Prostate gland (tissue), 2 donors: ENCODE measurements around the gene ADAP2. TPM values are rescaled to one million over a fixed set of nuclear protein-coding genes. Genes with fewer than 3 reads are reported as not detected.

Experiments used
- DNase-seq: peaks from one replicate; pipeline ENCODE4 v3.0.0-alpha.2; 2019; ENCODE audit warnings: low spot score
- H3K27ac ChIP-seq, 2 donors: fragments of 200-600 bp; sonication (generic); 2 replicates each; pipeline ENCODE4 v1.5.1; 2017 to 2019
- H3K27me3 ChIP-seq: fragments of 200-600 bp; sonication (generic); replicated peaks from 2 replicates; pipeline ENCODE4 v1.5.1; 2019; ENCODE audit not compliant: insufficient read depth
- H3K36me3 ChIP-seq, 2 donors: fragments of 200-600 bp; sonication (generic); 1 replicate in 1 of 2; 2 replicates in 1 of 2; pipeline versions ENCODE4 v1.5.1 to v1.8.1; 2017 to 2019
- H3K4me1 ChIP-seq: fragments of 200-600 bp; sonication (generic); replicated peaks from 2 replicates; pipeline ENCODE4 v1.5.1; 2019
- H3K4me3 ChIP-seq, 2 donors: fragments of 200-600 bp; sonication (generic); 2 replicates each; pipeline ENCODE4 v1.5.1; 2017 to 2019
- H3K9me3 ChIP-seq: fragments of 200-600 bp; sonication (generic); 2 replicates; pipeline ENCODE4 v1.5.1; 2017
- CTCF ChIP-seq, 4 experiments: fragments of 200-600 bp in 2 of 4; fragments of 450-650 bp in 2 of 4; sonication (generic) in 2 of 4; IDR thresholded peaks; 1 replicate in 3 of 4; 2 replicates in 1 of 4; pipeline ENCODE4 v1.5.1; 2016 to 2019; ENCODE audit warnings: antibody characterized with exemption in 4 of 4, mild to moderate bottlenecking in 2 of 4, moderate library complexity in 2 of 4
- POLR2A ChIP-seq: fragments of 450-650 bp; IDR thresholded peaks from one replicate; pipeline ENCODE4 v1.6.1; 2016; ENCODE audit warnings: antibody characterized with exemption, mild to moderate bottlenecking
- POLR2AphosphoS5 ChIP-seq: sonication (generic); formaldehyde crosslinking; IDR thresholded peaks from one replicate; pipeline ENCODE4 v1.6.1; 2017; ENCODE audit warnings: antibody characterized with exemption
- WGBS: methylation state at CpG from one replicate; pipeline ENCODE4 v1.1.5; 2018; 5-methylcytosine and 5-hydroxymethylcytosine counted together
- intact Hi-C: fragments of 100-400 bp; cut with DNase I; formaldehyde crosslinking; loops from one replicate; pipeline ENCODE4 v1.14.2; 2022
- total RNA-seq, 2 donors: library from RNA; depleted of rRNA; stranded (reverse); fragments of >200 nt; gene quantifications; one replicate each; pipeline ENCODE4 v1.1.0, GENCODE V29; 2016

Gene ADAP2
- total RNA-seq, 2 donors from 2014 or later, result 5.8 to 12.3 TPM

GRCh38 chr17:30992551-30992950, 70.8 kb downstream of the ADAP2 start:
- Histone ChIP-seq H3K4me1 (no peaks in the 10 kb centered on the region), H3K27me3 (no peaks in the 10 kb centered on the region), H3K4me3 (no peak overlapping the region), H3K27ac (no peak overlapping the region), H3K36me3 (no peaks in the 10 kb centered on the region), H3K9me3 (no peaks in the 10 kb centered on the region)
- no peak for TF ChIP-seq POLR2AphosphoS5
- TF ChIP-seq CTCF (IDR thresholded peaks at IDR 0.05), result no peak
- TF ChIP-seq POLR2A, result no peak
- WGBS, result 97% methylated on average over 3 of the region's 3 CpGs
- no peak for DNase-seq
- intact Hi-C loops, result no loop called here

- no peak for TF ChIP-seq POLR2A
- no peak for TF ChIP-seq POLR2AphosphoS5
- TF ChIP-seq CTCF (IDR thresholded peaks at IDR 0.05), result no peak
- Histone ChIP-seq H3K36me3 (peaks cover 0 to 7% of the 10 kb centered on the region in 2 donors), H3K9me3 (no peaks in the 10 kb centered on the region), H3K4me3 (no peak overlapping the region), H3K27me3 (no peaks in the 10 kb centered on the region), H3K4me1 (no peaks in the 10 kb centered on the region), H3K27ac (no peak overlapping the region)
- 93% methylated on average over 3 of the region's 3 CpGs for WGBS
- intact Hi-C loops, result no loop called here
- no peak for DNase-seq
Observed at GRCh38 chr17:30995347-30995746, 73.6 kb downstream of the ADAP2 start.

GRCh38 chr17:30996486-30996885, 74.7 kb downstream of the ADAP2 start:
- peaks cover 0 to 7% of the 10 kb centered on the region in 2 donors for H3K36me3 ChIP-seq

GRCh38 chr17:30997270-30997669, 75.5 kb downstream of the ADAP2 start:
- intact Hi-C loops, result no loop called here
- Histone ChIP-seq H3K27me3 (no peaks in the 10 kb centered on the region), H3K36me3 (peaks cover 0 to 7% of the 10 kb centered on the region in 2 donors), H3K9me3 (no peaks in the 10 kb centered on the region), H3K27ac (no peak overlapping the region), H3K4me1 (no peaks in the 10 kb centered on the region), H3K4me3 (no peak overlapping the region)
- TF ChIP-seq POLR2AphosphoS5 (no peak), CTCF (IDR thresholded peaks at IDR 0.05) (no peak), POLR2A (no peak)
- WGBS, result 96% methylated on average over 6 of the region's 6 CpGs
- DNase-seq, result no peak

More at GRCh38 chr17:30996486-30996885, 74.7 kb downstream of the ADAP2 start:
- Histone ChIP-seq H3K9me3 (no peaks in the 10 kb centered on the region), H3K27me3 (no peaks in the 10 kb centered on the region), H3K27ac (no peak overlapping the region), H3K4me1 (no peaks in the 10 kb centered on the region), H3K4me3 (no peak overlapping the region)
- TF ChIP-seq CTCF (IDR thresholded peaks at IDR 0.05), result no peak
- TF ChIP-seq POLR2AphosphoS5, result no peak
- no peak for TF ChIP-seq POLR2A
- 89% methylated on average over 3 of the region's 3 CpGs for WGBS
- no peak for DNase-seq
- intact Hi-C loops, result no loop called here

GRCh38 chr17:30997842-30998241, 76.1 kb downstream of the ADAP2 start:
- Histone ChIP-seq H3K4me3 (no peak overlapping the region), H3K9me3 (no peaks in the 10 kb centered on the region), H3K27ac (no peak overlapping the region), H3K36me3 (peaks cover 0 to 7% of the 10 kb centered on the region in 2 donors), H3K27me3 (no peaks in the 10 kb centered on the region), H3K4me1 (no peaks in the 10 kb centered on the region)
- DNase-seq, result no peak
- no peak for TF ChIP-seq POLR2A
- no peak for TF ChIP-seq CTCF (IDR thresholded peaks at IDR 0.05)
- no peak for TF ChIP-seq POLR2AphosphoS5
- WGBS, result 90% methylated on average over 5 of the region's 5 CpGs
- intact Hi-C loops, result no loop called here
